ENCODE results near the gene FNBP1.

The FNBP1 gene

DNA sequence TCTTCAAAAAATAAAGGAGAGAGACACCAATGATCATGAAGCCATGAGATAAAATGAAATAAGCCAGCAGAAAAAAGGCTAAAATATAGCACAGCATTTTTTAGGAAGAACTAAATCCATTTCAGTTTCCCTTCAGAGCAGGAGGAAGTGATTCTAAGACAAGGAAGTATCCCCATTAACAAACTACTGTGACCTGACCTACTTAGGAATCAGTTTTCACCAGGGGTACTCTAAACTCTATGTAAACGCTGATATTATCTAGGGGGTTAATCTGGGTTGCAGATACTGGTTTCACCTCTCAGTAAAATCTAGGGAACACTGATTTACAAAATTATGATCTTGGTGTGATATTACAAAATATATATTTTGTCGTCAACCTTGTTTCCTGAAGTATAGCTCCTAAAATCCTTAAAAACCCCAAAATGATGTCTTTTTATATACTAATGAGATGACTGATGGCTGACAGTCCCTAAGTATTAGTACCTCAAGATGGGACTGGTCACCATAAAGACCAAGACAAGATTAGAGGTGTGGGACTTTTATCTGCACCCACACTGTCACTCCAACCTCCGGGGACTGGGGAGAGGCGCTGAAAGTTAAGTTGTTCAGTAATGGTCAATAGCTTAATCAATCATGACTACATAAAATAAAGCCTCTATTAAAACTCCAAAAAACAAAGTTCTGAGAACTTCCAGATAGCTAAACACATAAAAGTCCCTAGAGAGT, 2.9 kb upstream of the FNBP1 start:
- peak; percentile 48 to 69 for DNase-seq

GRCh38 chr9:130043654-130044623, 950 bp upstream of the FNBP1 start:
- DNase-seq = no peak

GRCh38 chr9:130042406-130042884, 544 bp downstream of the FNBP1 start:
- peak in 1 of 2 donors; percentile 44 for DNase-seq

- no peak for DNase-seq
Measured at GRCh38 chr9:130041648-130042405, 1.2 kb downstream of the FNBP1 start.

DNA sequence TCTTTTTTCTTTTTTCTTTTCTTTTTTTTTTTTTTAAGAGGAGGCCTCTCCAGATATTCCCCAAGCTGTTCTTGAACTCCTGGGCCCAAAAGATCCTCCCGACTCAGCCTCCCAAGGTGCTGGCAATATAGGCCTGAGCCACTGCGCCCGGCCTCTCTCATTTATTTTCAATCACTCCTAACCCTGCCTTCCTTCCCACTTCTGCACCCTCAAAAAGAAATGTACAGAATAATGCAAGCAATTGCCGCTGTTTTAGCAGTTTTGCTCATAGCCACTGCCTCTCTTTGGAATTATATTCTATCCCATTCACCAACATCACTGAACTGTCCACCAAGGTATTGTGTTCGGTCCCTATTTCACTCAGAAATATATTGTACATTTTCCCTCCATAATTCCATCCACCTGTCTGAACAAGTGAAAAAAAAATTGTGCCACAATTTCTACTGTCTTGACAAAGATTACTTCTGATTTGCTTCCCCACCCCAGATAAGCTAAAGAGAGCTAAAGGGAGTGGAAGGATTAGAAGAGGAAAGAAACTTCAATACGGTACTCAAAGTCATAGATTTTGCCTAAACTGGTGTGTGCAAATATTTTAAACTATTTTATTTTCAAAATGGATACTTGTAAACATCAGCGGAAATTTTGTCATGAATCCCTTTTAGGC, 1.9 kb downstream of the FNBP1 start:
- no peak for DNase-seq

- DNase-seq = no peak
Measured at GRCh38 chr9:130039528-130040147, 3.4 kb downstream of the FNBP1 start.

GRCh38 chr9:130036099-130036498, 6.9 kb downstream of the FNBP1 start:
- DNase-seq = peak; percentile 51 to 61

- DNase-seq = peak; percentile 45 to 78
Measured at GRCh38 chr9:130034570-130034969, 8.4 kb downstream of the FNBP1 start.

- DNase-seq = no peak
Measured at GRCh38 chr9:130030651-130031127, 12.3 kb downstream of the FNBP1 start.

DNA sequence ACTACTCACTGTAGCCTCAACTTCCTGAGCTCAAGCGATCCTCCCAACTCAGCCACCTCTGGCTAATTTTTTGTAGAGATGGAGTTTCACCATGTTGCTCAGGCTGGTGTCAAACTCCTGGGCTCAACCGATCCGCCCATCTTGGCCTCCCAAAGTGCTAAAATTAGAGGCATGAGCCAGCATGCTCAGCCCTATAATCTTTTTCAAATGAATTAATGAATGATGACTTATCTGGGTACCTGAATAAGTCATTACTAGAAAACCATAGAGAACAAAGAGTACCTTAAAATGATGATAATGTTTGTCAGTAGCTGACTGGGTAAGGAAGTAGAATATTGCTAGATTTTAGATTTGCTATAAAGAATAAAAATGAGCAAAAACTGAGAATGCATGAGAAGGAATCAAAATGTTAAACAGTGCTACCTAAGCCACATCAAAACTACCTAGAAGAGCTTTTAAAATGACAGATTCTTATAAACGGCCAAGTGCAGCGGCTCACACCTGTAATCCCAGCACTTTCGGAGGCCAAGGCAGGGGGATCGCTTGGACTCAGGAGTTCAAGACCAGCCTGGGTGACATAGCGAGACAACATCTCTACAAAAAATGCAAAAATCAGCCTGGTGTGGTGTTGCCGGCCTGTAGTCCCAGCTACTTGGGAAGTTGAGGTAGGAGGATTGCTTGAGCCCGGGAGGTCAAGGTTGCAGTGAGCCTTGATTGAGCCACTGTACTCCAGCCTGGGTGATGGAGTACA, 13.6 kb downstream of the FNBP1 start:
- DNase-seq = no peak

GRCh38 chr9:130028493-130029222, 14.3 kb downstream of the FNBP1 start:
- DNase-seq = no peak

GRCh38 chr9:130027533-130028365, 15.2 kb downstream of the FNBP1 start:
- DNase-seq = no peak

- peak; percentile 43 to 84 for DNase-seq
Measured at GRCh38 chr9:130026583-130027340, 16.2 kb downstream of the FNBP1 start.

DNA sequence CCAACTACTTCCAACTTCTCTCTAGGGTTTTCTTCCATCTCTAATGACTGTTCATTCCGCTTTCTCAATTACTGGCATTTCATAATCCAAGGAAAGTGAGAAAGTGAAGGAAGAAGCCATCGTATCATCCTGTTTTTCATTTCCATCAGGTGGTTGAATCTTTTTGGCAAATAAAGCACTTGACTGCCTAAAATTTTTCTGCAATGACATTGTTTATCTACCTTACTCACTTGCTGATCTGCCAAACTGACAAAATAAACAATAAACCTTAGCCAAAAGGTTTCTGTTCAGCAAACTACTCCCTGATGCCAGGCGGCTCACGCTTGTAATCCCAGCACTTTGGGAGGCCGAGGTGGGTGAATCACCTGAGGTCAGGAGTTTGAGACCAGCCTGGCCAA, 18.4 kb downstream of the FNBP1 start:
- no peak for DNase-seq

DNA sequence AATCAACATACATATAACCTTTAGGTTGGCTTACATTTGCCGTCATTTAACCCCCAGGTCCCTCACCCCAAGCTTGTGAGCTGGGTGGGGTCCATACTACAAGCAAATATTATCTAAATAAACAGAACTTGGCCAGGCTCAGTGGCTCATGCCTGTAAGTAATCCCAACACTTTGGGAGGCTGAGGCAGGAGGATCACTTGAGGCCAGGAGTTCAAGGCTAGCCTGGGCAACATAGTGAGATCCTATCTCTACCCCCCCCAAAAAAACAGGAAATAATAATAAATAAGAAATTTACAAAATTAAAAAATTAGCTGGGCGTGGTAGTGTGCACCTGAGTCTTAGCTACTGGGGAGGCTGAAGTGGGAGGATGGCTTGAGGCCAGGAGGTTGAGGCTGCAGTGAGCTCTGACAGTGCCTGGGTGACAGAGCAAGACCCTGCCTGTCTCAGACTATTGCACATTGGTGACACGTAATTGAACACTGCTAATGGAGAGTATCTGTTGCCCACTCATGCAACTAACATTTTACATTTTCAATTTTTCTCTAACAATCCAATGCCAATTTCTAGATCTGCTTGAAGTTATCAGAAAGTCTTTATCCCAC, 18.9 kb downstream of the FNBP1 start:
- no peak for DNase-seq

GRCh38 chr9:130023144-130023787, 19.7 kb downstream of the FNBP1 start:
- DNase-seq = no peak

DNA sequence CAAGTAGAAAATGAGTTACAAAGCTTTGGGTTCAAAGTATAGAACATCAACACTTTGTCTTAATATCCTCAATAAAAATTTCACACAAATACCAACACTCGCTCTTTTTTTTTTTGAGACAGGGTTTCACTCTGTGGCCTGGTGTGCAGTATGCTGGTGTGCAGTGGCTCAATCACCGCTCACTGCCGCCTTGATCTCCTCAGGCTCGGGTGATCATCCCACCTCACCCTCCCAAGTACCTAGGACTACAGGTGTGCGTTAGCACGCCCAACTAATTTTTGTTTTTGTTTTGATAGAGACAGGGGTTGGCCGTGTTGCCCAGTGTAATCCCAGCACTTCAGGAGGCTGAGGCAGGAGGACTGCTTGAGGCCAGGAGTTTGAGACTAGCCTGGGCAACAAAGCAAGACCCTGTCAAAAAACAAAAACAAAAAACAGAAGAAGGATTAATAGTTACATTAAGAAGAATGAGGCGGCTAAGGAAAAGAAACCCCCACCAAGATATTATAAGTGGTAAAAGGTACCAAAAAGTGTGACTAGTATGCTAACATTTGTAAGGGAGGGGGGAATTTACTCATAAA, 20.3 kb downstream of the FNBP1 start:
- DNase-seq = no peak
